ENCODE measurements around the gene MIEF1. TPM values are rescaled to one million over a fixed set of nuclear protein-coding genes. Genes with fewer than 3 reads are reported as not detected.

Gene MIEF1
- polyA plus RNA-seq, 1 experiment: 21.0 TPM

GRCh38 chr22:39565414-39565944 is 63.4 kb downstream of the MIEF1 start:
- no peak for DNase-seq (ENCODE audit: low read depth)
- POLR2A ChIA-PET: no interaction called here
- TF ChIP-seq CTCF (IDR thresholded peaks at IDR 0.05; ENCODE audit: insufficient read depth, low read depth, low read length): no peak
- Histone ChIP-seq H3K4me3 (ENCODE audit: low read depth, low read length) (no peak overlapping the region), H3K36me3 (ENCODE audit: control insufficient read depth, insufficient read depth, low read length) (no peaks in the 10 kb centered on the region), H3K27me3 (ENCODE audit: control insufficient read depth, insufficient read depth, low read length) (peaks cover 7% of the 10 kb centered on the region; the same call in 1 of the 2 replicates)
- CTCF ChIA-PET: interaction anchor here (0.8 to 0.9 kb wide), 2 partner anchors 31 to 242 kb away, joined by 3 read pairs; no protein-coding TSS in a partner anchor

- Histone ChIP-seq H3K36me3 (ENCODE audit: control insufficient read depth, insufficient read depth, low read length) (no peaks in the 10 kb centered on the region), H3K4me3 (ENCODE audit: low read depth, low read length) (no peak overlapping the region), H3K27me3 (ENCODE audit: control insufficient read depth, insufficient read depth, low read length) (no peaks in the 10 kb centered on the region; the same call in 1 of the 2 replicates)
- ChIA-PET CTCF (interaction anchor here (0.8 kb wide), 1 partner anchor 20 kb away, joined by 3 read pairs; no protein-coding TSS in a partner anchor), POLR2A (no interaction called here)
- DNase-seq (ENCODE audit: low read depth): no peak
- TF ChIP-seq CTCF (IDR thresholded peaks at IDR 0.05; ENCODE audit: insufficient read depth, low read depth, low read length): no peak
Measured at GRCh38 chr22:39567135-39567946, 65.3 kb downstream of the MIEF1 start.

Other genes starting within 250 kb of the MIEF1 start
- gene RPL3, start 182.7 kb upstream of the MIEF1 start, polyA plus RNA-seq (2011; rRNA removed): 3,985 and 4,772 TPM in 2 replicates
- 44.4 and 65.6 TPM in 2 replicates for gene SYNGR1, start 152.3 kb upstream of the MIEF1 start, polyA plus RNA-seq (2011; rRNA removed)
- 15.6 and 27.2 TPM in 2 replicates for gene TAB1, start 102.5 kb upstream of the MIEF1 start, polyA plus RNA-seq (2011; rRNA removed)
- 0.53 and 0.66 TPM in 2 replicates for gene MGAT3, start 45.3 kb upstream of the MIEF1 start, polyA plus RNA-seq (2011; rRNA removed)
- 886 and 999 TPM in 2 replicates for gene ATF4, start 18.3 kb downstream of the MIEF1 start, polyA plus RNA-seq (2011; rRNA removed)
- 64.0 and 66.7 TPM in 2 replicates for gene RPS19BP1, start 30.5 kb downstream of the MIEF1 start, polyA plus RNA-seq (2011; rRNA removed)
- gene CACNA1I, start 68.5 kb downstream of the MIEF1 start, polyA plus RNA-seq (2011; rRNA removed): 0.01 TPM in 1 of 2 replicates, not detected in the other